Astrocyte of the spinal cord (primary cell): ENCODE measurements around the gene POLR3GL.
"Not testable (repeated sequence)": the region's sequence is repeated elsewhere in the genome, so short reads cannot be mapped to it uniquely, and the experiment has no call there.

Experiments used
- DNase-seq: peaks from one replicate; pipeline ENCODE4 v3.0.0; 2011; ENCODE audit warnings: low read depth, low spot score
- H3K4me3 ChIP-seq: 2 replicates; pipeline ENCODE4 v1.5.1; 2011; ENCODE audit warnings: low read depth, mild to moderate bottlenecking, low read length, moderate library complexity
- in situ Hi-C: cut with HindIII; loops from 2 replicates; pipeline ENCODE4 v1.10.0; 2017; ENCODE audit warnings: low sequenced_read_pairs
- TF ChIP-seq, protein P1 (sequence below): IDR thresholded peaks from 2 replicates; pipeline ENCODE4 v1.5.1; 2012; ENCODE audit warnings: low read depth, mild to moderate bottlenecking, low read length, inconsistent platforms

Gene POLR3GL, protein sequence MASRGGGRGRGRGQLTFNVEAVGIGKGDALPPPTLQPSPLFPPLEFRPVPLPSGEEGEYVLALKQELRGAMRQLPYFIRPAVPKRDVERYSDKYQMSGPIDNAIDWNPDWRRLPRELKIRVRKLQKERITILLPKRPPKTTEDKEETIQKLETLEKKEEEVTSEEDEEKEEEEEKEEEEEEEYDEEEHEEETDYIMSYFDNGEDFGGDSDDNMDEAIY

DNA sequence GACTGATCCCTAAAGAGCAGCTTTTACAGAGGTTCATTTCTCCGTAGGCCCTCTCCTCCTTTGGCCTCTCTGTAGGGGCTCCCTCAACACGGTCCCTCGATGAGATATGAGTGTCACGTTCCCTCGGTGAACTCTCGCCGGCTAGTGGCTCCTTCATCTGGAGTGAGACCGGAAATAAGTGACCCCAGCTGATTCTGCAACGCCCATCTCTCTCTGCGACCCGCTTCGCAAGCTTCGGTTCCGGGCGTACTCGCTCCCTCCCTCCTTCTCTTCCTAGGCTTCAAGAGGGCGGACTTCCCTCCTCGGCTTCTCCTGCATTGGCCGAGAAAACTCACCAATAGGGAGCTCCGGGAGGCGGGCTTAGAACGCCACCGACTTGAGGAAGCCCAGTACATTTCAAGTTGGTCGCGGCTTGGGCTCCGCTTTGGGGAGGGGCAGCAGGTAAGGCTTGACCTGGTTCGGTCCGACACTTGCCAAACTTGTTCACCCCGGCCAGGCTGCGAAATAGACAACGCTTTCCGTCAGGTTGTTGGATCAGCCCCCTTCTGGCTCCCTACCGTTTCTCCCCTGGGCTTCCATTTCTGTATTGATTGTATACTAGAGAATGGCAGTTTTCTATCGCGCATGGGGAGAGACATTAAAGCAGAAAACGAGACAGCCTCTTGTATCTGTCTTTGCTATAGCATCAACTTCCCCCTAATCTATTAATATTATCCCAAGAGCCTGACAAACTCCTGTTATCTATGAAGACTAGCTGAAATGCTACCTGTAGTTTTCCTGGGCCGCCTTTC lies at the start of gene POLR3GL, which contains the start of gene ANKRD34A:
POLR3GL (plus strand) TSS at position 363 of the 791 bp plus-strand sequence. CDS start 10,176 bp downstream, outside the sequence.
ANKRD34A (minus strand) TSS at position 248 of the 791 bp plus-strand sequence. CDS start 2,816 bp downstream, outside the sequence.
- TF ChIP-seq, protein P1, sequence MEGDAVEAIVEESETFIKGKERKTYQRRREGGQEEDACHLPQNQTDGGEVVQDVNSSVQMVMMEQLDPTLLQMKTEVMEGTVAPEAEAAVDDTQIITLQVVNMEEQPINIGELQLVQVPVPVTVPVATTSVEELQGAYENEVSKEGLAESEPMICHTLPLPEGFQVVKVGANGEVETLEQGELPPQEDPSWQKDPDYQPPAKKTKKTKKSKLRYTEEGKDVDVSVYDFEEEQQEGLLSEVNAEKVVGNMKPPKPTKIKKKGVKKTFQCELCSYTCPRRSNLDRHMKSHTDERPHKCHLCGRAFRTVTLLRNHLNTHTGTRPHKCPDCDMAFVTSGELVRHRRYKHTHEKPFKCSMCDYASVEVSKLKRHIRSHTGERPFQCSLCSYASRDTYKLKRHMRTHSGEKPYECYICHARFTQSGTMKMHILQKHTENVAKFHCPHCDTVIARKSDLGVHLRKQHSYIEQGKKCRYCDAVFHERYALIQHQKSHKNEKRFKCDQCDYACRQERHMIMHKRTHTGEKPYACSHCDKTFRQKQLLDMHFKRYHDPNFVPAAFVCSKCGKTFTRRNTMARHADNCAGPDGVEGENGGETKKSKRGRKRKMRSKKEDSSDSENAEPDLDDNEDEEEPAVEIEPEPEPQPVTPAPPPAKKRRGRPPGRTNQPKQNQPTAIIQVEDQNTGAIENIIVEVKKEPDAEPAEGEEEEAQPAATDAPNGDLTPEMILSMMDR, result no peak
- H3K4me3 ChIP-seq, result peak within 1 kb of the TSS; percentile 75
- peak; percentile 94 for DNase-seq
- in situ Hi-C loops, result no loop called here

DNA sequence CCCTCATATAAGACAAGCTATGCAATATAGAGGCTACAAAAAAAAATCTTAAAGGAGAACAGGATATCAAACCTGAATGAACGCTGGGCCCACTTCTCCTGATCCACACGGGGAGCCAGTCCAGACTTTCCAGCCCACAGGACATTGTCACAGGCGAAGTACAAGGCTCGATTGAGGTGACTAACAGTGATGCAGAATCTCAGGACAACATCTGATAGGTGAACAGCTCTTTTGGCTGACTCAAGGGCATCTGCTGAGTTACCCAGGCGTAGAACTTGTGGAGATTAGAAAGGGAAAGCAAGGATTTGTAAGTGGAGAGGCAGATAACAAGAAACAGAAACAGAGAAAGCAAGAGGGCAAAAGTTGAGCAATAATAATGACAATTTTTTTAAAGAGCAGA lies 47.7 kb upstream of the POLR3GL start:
- no peak overlapping the region for H3K4me3 ChIP-seq
- DNase-seq, result no peak
- in situ Hi-C loops, result no loop called here
- TF ChIP-seq, protein P1, result no peak

DNA sequence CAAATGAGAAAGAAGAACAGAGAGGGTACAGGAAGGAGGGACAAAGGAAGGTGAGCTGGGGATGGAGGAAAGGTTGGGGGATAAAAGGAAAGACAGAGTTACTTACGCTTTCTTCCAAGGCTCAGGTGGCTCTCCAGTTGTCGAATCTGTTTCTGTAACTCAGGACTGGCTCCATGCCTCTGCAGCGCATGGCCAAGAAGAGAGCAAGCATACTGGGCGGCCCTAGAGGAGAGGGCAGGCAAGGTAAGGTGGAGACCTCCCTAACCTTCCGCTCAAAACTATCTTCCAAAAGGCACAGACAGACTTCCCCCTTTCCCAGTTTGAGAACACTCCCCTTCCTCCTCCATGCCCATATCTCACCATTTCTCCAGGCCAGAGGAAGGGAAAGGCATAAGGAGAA lies 46.9 kb upstream of the POLR3GL start:
- no peak for DNase-seq
- TF ChIP-seq, protein P1, result no peak
- H3K4me3 ChIP-seq, result peak overlapping the region; percentile 84
- in situ Hi-C loops, result no loop called here

DNA sequence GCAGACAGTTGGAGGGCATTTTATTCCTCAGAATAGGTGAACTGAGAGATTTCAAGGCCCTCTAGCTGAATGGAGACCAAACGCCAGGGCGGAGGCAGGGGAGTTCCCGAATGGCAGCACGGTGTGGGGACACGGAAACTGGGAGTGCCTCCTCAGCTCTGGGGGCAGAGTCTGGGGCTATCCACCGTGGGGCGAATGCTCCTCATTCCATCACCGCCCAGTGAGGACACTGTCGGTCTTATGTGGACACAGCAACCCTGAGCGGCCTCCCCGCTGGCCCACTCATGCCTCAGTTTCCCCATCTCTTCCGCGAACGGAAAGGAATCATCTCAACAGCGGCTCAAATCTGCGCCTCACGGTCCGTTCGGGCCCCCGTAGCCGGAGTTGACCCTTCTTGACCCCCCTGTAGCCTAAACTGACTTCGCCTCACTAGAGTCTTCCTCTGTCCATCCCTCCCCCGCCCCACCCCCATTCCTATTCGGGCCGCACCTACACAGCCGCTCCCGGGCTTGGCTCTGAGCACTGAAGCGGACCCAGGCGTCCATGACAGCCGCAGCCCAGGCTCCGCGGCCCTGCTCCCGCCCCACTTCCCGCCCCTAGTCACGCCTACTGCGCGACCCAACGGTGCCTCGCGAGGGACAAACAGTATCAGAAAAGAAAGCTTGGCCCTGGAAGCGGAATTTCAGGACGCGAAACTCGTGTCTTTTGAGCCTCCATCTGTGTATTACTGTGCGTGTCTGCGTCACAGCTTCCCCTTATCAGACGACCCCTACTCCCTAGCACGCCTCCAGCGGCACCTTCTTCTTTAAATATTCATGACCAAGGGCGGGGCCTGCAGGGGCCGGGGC lies 46.1 kb upstream of the POLR3GL start, which contains the start of gene PEX11B:
PEX11B (minus strand) TSS at position 574 of the 848 bp plus-strand sequence; CDS start at position 545, 29 bp downstream.
- TF ChIP-seq, protein P1, result no peak
- in situ Hi-C loops, result no loop called here
- peak; percentile 92 for DNase-seq
- peak within 1 kb of the TSS; percentile 84 for H3K4me3 ChIP-seq

DNA sequence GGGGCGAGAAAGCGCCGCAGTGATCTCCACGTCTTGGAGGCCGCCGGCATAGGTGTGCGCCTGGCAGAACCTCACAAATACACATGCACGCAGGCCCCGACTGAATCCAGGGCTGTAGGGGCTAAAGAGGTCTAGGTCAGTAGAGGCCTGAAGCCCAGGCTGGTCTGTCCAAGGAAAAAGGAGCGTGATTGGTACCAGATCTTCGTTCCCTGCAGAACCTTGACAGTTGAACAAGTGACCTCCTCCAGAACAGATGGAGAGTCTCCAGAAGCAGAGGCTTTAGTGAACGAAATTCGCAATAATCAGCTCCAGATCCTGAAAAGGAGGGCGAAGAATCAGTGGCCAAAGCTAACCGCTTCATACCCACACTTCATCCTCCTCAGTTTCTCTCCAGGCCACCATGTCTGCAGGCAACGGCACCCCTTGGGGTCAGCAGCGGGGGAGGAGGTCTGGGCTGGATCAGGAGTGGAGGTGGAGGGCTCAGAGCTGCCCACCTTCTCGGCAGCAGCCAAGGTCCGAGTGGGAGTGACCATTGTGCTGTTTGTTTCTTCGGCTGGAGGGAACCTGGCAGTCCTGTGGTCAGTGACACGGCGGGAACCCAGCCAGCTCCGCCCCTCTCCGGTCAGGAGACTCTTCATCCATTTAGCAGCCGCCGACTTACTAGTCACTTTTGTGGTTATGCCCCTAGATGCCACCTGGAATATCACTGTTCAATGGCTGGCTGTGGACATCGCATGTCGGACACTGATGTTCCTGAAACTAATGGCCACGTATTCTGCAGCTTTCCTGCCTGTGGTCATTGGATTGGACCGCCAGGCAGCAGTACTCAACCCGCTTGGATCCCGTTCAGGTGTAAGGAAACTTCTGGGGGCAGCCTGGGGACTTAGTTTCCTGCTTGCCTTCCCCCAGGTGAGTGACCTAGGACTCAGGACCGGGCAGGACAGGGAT lies 45.2 kb upstream of the POLR3GL start:
- DNase-seq, result peak; percentile 52
- peak overlapping the region; percentile 84 for H3K4me3 ChIP-seq
- in situ Hi-C loops, result no loop called here
- TF ChIP-seq, protein P1, result peak; percentile 16

DNA sequence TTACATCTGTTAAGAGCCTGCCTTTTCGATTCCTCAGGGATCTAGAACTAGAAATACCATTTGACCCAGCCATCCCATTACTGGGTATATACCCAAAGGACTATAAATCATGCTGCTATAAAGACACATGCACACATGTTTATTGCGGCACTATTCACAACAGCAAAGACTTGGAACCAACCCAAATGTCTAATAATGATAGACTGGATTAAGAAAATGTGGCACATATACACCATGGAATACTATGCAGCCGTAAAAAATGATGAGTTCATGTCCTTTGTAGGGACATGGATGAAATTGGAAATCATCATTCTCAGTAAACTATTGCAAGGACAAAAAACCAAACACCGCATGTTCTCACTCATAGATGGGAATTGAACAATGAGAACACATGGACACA lies 44.2 kb upstream of the POLR3GL start:
- in situ Hi-C loops, DNase-seq, H3K4me3 ChIP-seq: not testable (repeated sequence)
